ENCODE data around the gene LRRC45.

DNA sequence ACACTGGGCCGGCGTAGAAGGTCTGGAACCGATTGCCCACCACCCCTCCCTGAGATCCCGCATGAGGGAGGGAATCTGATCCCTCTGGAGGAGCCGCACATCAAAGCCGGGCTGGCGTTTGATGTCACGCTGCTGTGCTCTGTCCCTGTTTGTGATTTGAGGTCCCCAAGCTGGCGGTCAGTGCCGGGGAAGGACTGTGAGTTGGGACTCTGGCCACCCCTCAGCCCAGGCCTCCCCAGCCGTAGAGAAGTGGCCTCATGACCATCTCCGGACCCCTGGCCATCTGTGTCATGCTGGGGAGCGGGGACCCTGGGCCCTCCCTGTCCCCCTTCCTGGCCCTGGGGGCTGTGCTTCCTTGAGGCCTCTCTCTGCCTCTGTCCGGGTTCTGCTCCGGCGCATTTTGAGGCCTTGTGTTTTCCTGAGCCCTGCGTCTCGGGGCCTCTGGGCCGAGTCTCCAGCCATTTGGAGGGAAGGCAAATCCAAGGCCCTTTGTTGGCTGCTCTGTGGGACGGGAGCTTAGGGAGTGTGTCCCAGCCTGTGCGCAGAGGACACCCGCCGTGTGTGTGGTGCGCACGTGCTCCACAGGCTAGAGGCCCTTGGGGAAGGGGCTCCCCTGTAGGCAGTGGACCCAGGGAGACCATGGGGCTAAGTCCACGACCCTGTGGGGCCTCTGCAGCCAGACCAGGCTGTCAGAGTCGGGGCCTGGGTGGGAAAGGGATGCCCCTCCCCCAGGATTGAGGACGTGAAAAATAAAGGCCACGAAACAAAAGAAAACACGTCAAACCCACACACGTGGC, 30.6 kb upstream of the LRRC45 start:
- TF ChIP-seq, protein P1, sequence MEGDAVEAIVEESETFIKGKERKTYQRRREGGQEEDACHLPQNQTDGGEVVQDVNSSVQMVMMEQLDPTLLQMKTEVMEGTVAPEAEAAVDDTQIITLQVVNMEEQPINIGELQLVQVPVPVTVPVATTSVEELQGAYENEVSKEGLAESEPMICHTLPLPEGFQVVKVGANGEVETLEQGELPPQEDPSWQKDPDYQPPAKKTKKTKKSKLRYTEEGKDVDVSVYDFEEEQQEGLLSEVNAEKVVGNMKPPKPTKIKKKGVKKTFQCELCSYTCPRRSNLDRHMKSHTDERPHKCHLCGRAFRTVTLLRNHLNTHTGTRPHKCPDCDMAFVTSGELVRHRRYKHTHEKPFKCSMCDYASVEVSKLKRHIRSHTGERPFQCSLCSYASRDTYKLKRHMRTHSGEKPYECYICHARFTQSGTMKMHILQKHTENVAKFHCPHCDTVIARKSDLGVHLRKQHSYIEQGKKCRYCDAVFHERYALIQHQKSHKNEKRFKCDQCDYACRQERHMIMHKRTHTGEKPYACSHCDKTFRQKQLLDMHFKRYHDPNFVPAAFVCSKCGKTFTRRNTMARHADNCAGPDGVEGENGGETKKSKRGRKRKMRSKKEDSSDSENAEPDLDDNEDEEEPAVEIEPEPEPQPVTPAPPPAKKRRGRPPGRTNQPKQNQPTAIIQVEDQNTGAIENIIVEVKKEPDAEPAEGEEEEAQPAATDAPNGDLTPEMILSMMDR (IDR thresholded peaks at IDR 0.05; ENCODE audit: insufficient read depth, low read length, poor library complexity, severe bottlenecking), result no peak
- no peak for TF ChIP-seq EZH2phosphoT487 (conservative IDR thresholded peaks at IDR 0.05; ENCODE audit: low read length)
